ENCODE data around the gene MEGF6. TPM values are rescaled to one million over a fixed set of nuclear protein-coding genes. Genes with fewer than 3 reads are reported as not detected.

MEGF6 gene
- total RNA-seq, 1 experiment from 2014 or later, result 21.3 TPM

GRCh38 chr1:3444298-3444697 is 167.0 kb downstream of the MEGF6 start:
- H3K9me3 Mint-ChIP-seq, result no peaks in the 10 kb centered on the region

More at GRCh38 chr1:3444298-3444697, 167.0 kb downstream of the MEGF6 start:
- no peak overlapping the region for H2BK12ac ChIP-seq (ENCODE audit: insufficient read length, low read depth, low read length)
- H3K4ac ChIP-seq (ENCODE audit: low read depth, low read length), result no peak overlapping the region
- no peak overlapping the region for H3K14ac ChIP-seq (ENCODE audit: insufficient read depth, low read length)
- no peak overlapping the region for H2BK20ac ChIP-seq (ENCODE audit: low read depth, low read length, poor library complexity, severe bottlenecking)
- Mint-ChIP-seq H3K27me3 (ENCODE audit: low read depth) (peaks cover 19% of the 10 kb centered on the region), H3K36me3 (ENCODE audit: insufficient read depth in 1 of 3, low read depth in 3 of 3) (no peaks in the 10 kb centered on the region), H3K27ac (no peak overlapping the region), H3K4me1 (peaks cover 9 to 16% of the 10 kb centered on the region in 2 experiments; a peak in 3 of 4 replicates), H3K4me3 (no peak overlapping the region)
- H3K79me1 ChIP-seq (ENCODE audit: insufficient read depth, low read depth, low read length, poor library complexity, severe bottlenecking), result no peaks in the 10 kb centered on the region
- no peak overlapping the region for H3K56ac ChIP-seq (ENCODE audit: insufficient read length, low read depth, low read length)
- WGBS (ENCODE audit: extremely low coverage, insufficient read length, low lambda C conversion rate), result no CpG with 5 or more reads among the region's 18 CpGs
- no peak for TF ChIP-seq CTCF (conservative IDR thresholded peaks at IDR 0.05)
- H3K4me1 ChIP-seq (ENCODE audit: insufficient read depth, low read length), result no peaks in the 10 kb centered on the region
- no peak overlapping the region for H2AFZ ChIP-seq (ENCODE audit: low read length)
- no peak overlapping the region for H4K91ac ChIP-seq (ENCODE audit: insufficient read length, low read depth, low read length)
- no peaks in the 10 kb centered on the region for H3K9me3 ChIP-seq (ENCODE audit: control insufficient read depth, low read depth, low read length)
- H2AK5ac ChIP-seq (ENCODE audit: insufficient read length, low read length), result no peak overlapping the region
- H3K27me3 ChIP-seq (ENCODE audit: insufficient read depth, low read length), result no peaks in the 10 kb centered on the region; the same call in 1 of the 2 replicates
- H3K27ac ChIP-seq (ENCODE audit: insufficient read length, low read depth, low read length), result no peak overlapping the region
- no peak overlapping the region for H4K8ac ChIP-seq (replicated peaks; ENCODE audit: insufficient read length, low read depth, low read length)
- no peaks in the 10 kb centered on the region for H4K20me1 ChIP-seq (ENCODE audit: control insufficient read depth, insufficient read depth, insufficient read length)
- no peak overlapping the region for H3K23ac ChIP-seq (ENCODE audit: insufficient read length, low read depth, low read length)
- H3K23me2 ChIP-seq (ENCODE audit: insufficient read length, low read depth, low read length, poor library complexity, severe bottlenecking), result no peaks in the 10 kb centered on the region
- no peak overlapping the region for H4K5ac ChIP-seq (ENCODE audit: insufficient read length, low read depth, low read length)
- no peak overlapping the region for H3K4me2 ChIP-seq (ENCODE audit: insufficient read depth, insufficient read length, low read length)
- no peak overlapping the region for H2BK5ac ChIP-seq (ENCODE audit: insufficient read length, low read length)
- H2BK15ac ChIP-seq (ENCODE audit: low read depth, low read length), result no peak overlapping the region
- no peaks in the 10 kb centered on the region for H3K79me2 ChIP-seq (ENCODE audit: insufficient read depth, low read length)
- no peak overlapping the region for H3K18ac ChIP-seq (ENCODE audit: insufficient read length, low read depth, low read length)
- H2BK120ac ChIP-seq (ENCODE audit: low read depth, low read length, poor library complexity, severe bottlenecking), result no peak overlapping the region
- no peak for DNase-seq
- H3K9ac ChIP-seq (ENCODE audit: extremely low read depth, insufficient read length, low read length), result no peak overlapping the region
- H3T11ph ChIP-seq (ENCODE audit: low read length), result no peak overlapping the region
